GM12892 (cell line): ENCODE measurements around the gene KCNE1.
"Not testable (repeated sequence)": the region's sequence is repeated elsewhere in the genome, so short reads cannot be mapped to it uniquely, and the experiment has no call there.

Experiments
- DNase-seq: peaks from one replicate; pipeline ENCODE4 v3.0.0; 2011; ENCODE audit not compliant: insufficient read length
- FAIRE-seq: peaks from 2 replicates; lab custom pipeline; 2011; peaks lifted over from hg19 to GRCh38; lab: Jason Lieb, UNC

The KCNE1 gene

DNA sequence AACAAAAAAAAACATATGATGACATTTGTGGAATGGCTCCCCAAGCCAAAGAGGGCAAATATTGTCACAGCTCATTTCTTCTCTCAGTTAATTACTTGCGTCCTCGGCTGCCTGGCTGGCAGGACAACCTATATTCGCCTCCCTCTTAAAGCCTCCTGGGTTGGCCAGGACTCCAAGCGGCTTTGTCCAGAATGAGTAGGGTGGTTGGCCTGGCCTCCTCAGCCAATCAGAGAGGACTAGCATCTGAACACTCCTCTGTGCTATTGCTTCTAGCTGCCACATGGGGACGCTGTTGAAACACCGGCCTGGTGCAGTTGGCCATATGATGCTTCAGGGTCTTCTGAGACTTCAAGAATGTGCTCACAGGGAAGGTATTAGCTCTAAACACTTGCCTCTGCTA, 83.6 kb downstream of the KCNE1 start:
- FAIRE-seq, DNase-seq: not testable (repeated sequence)

DNA sequence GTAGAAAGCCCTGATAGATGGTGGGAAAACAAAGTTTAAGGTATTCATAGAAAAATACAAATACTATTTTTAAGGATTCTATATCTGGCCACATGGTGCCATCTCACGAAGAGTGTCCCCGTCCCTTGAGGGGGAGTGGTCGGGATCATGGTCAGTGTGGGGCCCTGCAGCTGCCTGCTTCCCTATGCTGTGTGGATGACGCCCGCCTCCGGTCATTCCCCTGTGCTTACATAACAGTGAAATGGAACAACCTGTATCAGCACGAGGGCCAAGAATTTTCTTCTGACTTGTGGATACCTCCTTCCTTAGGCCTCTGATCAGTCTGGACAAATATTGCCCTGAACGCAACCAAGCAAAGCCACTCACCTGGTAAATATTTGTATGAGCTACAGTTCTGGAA, 84.7 kb downstream of the KCNE1 start:
- not testable (repeated sequence) for FAIRE-seq, DNase-seq

DNA sequence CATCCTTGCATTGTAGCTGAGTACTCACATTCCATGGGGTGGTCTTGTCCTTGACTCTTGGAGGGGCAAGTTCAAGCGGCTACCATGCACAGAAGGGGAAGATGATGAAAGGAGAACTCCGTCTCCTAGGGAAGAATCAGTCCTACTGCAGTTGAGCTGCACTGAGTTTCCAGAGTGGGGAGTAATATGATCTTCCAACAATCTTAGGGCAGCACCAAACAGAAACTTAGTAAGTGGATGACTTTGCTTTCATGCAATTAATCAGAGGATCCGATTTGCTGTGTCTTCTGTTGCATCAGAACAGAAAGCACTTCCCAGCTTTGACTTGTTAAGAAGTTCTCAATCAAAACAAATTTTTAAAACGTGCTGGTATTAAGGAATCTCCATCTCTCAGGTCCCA, 88.2 kb downstream of the KCNE1 start, which contains the start of gene SMIM34:
Gene SMIM34, minus strand, starts transcription at position 147 of the 400 bp plus-strand sequence. Its CDS starts 112 bp downstream, at position 35.
- FAIRE-seq, DNase-seq: not testable (repeated sequence)

DNA sequence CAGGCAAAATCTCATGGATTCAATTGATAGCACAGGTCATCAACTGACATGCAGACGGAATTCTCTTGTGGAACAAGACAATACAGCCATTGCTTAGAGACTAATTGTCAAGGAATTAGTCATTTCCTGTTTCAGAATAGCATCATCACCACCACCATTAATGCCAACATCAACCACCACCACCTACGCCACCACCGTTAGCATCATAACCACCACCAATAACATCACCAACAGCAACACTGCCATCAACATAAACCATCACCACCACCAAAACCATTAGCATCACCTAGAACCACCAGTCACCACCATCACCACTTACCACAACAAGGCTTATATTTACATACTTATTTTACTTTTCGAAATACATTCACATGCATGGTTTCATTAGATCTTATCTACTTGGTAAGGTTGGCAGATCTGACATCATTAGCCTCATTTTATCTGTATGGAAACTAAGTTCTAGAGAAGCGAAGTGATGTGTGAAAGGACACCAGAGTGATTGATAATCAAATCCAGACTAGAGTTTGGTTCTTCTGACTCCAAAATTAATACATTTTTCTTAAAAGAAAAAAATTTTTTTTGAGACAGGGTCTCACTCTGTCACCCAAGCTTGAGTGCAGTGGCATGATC, 94.4 kb downstream of the KCNE1 start:
- peak; percentile 9 for FAIRE-seq
- not testable (repeated sequence) for DNase-seq

DNA sequence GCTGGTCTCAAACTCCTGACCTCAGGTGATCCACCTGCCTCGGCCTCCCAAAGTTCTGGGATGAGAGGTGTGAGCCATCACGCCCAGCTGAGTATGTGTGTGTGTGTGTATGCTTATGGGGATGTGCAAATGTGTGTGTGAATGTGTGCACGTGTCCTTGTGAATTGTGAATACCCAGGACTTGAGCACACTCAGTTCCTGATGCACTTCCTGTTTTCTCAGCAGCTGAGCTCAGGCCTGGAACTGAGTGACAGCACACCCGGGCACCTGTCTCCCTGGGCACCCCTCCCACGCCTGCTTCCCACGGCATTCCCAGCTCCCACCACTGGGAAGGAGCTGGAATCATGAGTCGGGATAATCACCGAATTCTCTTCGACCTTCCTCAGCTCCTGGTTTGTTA, 104.7 kb downstream of the KCNE1 start:
- not testable (repeated sequence) for DNase-seq, FAIRE-seq

DNA sequence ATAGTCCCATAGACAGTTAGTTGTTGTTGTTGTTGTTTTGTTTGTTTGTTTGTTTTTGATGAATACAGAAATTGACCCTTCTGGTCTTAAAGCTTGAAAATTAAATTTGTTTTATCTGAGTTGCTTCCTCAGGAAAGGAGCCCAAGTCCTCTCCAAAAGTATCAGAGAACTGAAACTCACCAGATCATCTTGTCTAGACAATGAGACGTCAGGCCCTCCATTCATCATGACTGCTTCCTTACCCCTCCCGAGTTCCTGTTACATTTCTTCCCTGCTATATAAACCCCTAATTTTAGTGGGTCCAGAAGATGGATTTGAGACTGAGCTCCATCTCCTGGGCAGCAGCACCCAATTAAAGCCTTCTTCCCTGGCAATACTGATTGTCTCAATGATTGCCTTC, 105.3 kb downstream of the KCNE1 start:
- FAIRE-seq, DNase-seq: not testable (repeated sequence)

DNA sequence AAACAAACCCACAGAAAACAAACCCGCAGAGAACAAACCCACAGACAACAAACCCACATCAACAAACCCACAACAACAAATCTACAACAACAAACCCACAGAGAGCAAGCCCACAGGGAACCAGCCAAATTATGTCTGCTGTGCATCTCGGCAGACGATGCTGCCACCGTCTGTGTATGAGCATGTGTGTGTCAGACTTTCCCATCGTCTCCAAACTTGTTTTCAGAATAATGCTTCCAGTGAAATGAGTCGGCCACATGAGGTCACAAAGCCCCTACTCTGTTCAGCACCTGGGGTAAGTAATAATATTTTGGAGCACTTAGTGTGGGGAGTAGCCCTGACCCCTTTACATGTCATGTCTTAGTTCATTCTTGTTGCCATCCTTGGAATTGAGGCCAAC, 105.9 kb downstream of the KCNE1 start:
- not testable (repeated sequence) for FAIRE-seq, DNase-seq

DNA sequence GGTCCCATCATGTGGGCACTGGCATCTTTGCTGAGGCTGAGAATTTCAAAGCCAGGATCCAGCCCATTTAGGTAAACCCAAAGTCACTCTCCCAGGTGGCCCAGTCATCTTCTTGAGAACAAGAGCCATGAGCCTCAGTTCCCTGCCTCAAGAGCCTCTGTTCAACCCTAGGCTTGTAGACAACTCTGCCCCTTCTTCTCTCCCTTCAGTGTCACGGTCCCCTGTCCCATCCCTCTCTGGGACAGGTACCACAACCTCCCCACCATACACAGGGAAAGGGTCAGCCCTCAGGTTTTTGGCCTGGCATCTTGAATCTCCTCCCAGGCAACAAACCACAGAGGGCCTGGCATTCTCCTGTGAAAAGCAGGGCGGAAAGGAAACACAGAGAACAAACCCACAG, 106.3 kb downstream of the KCNE1 start:
- FAIRE-seq, DNase-seq: not testable (repeated sequence)

DNA sequence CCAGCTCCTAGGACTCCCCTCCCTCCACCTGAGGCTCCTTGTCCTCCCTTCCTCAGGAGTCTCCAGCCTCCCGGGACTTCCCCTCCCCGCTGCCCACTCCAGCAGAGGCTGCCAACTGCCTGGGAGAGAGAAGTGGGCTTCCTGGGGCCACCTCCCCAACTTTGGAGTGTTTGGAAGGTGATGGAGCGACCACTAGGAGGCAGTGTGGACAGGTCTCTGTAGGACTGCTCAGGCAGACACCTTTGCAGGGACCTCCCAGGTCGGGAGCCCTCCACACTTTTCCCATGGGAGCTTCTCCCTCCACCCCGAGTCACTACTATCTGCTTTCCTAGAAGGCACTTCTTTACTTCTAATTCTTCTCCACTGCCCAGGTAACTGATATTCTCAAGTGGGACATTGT, 107.3 kb downstream of the KCNE1 start:
- not testable (repeated sequence) for DNase-seq, FAIRE-seq

DNA sequence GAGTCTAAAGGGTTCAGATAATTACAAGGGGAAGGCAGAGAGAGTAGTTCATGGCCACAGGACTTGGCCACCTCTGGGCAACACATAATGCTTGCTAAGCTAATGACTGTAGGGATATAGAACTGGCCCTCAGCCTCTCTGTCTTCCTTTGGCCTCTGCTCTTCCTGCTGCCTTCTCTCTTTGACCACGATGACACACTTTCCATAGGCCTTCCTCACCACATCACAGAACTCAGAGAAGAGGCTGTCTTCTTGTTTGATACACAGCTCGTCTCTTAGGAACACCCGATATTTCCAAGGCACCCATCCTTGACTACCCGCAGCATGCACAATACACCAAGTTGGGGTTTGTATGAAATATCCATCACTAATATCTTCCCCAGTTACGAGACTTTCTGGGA, 111.5 kb downstream of the KCNE1 start:
- FAIRE-seq, DNase-seq: not testable (repeated sequence)
